ENCODE data around the gene NRDE2.

The NRDE2 gene

DNA sequence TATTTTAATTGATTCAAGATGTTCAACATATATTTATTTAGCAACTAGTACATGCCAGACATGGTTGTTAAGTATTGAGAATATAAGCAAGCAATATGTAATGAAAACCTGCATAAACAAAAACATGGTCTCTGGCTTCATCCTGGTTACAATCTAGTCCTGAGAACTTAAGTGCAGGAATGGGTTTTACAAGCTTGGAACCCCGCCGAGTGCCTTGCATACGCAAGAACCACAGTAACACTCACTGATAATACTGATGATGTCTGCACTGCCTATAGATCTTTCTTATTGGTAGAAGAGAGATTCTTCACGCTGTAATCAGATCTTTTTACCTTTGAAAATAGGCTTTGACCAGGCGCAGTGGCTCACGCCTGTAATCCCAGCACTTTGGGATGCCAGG, 42.1 kb upstream of the NRDE2 start:
- Histone ChIP-seq H3K27me3 (replicated peaks; ENCODE audit: insufficient read depth, low read length) (no peaks in the 10 kb centered on the region), H3K36me3 (replicated peaks; ENCODE audit: insufficient read depth, low read length) (no peaks in the 10 kb centered on the region), H3K4me3 (ENCODE audit: low read length) (no peak overlapping the region), H2AFZ (ENCODE audit: low read length) (no peak overlapping the region), H3K4me1 (ENCODE audit: low read length) (no peaks in the 10 kb centered on the region), H3K9ac (ENCODE audit: low read length) (no peak overlapping the region), H3K27ac (ENCODE audit: low read length) (no peak overlapping the region), H3K79me2 (ENCODE audit: low read length) (no peaks in the 10 kb centered on the region), H3K9me2 (replicated peaks; ENCODE audit: insufficient read depth, low read length) (no peaks in the 10 kb centered on the region), H3K9me3 (replicated peaks; ENCODE audit: insufficient read depth, low read length) (no peaks in the 10 kb centered on the region), H3K4me2 (ENCODE audit: low read depth, low read length) (no peak overlapping the region), H3F3A (ENCODE audit: insufficient read depth, low read length) (no peaks in the 10 kb centered on the region), H4K20me1 (ENCODE audit: insufficient read depth, low read length) (no peaks in the 10 kb centered on the region)
- TF ChIP-seq EZH2phosphoT487 (IDR thresholded peaks at IDR 0.05; ENCODE audit: low read length) (no peak), EZH2 (optimal IDR thresholded peaks at IDR 0.05; ENCODE audit: low read depth, low read length) (no peak)
- TF ChIP-seq, protein P1, sequence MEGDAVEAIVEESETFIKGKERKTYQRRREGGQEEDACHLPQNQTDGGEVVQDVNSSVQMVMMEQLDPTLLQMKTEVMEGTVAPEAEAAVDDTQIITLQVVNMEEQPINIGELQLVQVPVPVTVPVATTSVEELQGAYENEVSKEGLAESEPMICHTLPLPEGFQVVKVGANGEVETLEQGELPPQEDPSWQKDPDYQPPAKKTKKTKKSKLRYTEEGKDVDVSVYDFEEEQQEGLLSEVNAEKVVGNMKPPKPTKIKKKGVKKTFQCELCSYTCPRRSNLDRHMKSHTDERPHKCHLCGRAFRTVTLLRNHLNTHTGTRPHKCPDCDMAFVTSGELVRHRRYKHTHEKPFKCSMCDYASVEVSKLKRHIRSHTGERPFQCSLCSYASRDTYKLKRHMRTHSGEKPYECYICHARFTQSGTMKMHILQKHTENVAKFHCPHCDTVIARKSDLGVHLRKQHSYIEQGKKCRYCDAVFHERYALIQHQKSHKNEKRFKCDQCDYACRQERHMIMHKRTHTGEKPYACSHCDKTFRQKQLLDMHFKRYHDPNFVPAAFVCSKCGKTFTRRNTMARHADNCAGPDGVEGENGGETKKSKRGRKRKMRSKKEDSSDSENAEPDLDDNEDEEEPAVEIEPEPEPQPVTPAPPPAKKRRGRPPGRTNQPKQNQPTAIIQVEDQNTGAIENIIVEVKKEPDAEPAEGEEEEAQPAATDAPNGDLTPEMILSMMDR (IDR thresholded peaks at IDR 0.05; ENCODE audit: low read length), result no peak
- no peak for DNase-seq

- Histone ChIP-seq H3K36me3 (replicated peaks; ENCODE audit: insufficient read depth, low read length) (no peaks in the 10 kb centered on the region), H3K9me3 (replicated peaks; ENCODE audit: insufficient read depth, low read length) (no peaks in the 10 kb centered on the region), H3F3A (ENCODE audit: insufficient read depth, low read length) (no peaks in the 10 kb centered on the region), H3K27me3 (replicated peaks; ENCODE audit: insufficient read depth, low read length) (no peaks in the 10 kb centered on the region), H3K4me3 (ENCODE audit: low read length) (no peak overlapping the region), H3K9me2 (replicated peaks; ENCODE audit: insufficient read depth, low read length) (no peaks in the 10 kb centered on the region), H2AFZ (ENCODE audit: low read length) (no peak overlapping the region), H3K79me2 (ENCODE audit: low read length) (no peaks in the 10 kb centered on the region), H3K4me2 (ENCODE audit: low read depth, low read length) (no peak overlapping the region), H3K9ac (ENCODE audit: low read length) (no peak overlapping the region), H4K20me1 (ENCODE audit: insufficient read depth, low read length) (no peaks in the 10 kb centered on the region), H3K27ac (ENCODE audit: low read length) (no peak overlapping the region), H3K4me1 (ENCODE audit: low read length) (no peaks in the 10 kb centered on the region)
- DNase-seq, result no peak
- no peak for TF ChIP-seq EZH2 (optimal IDR thresholded peaks at IDR 0.05; ENCODE audit: low read depth, low read length)
- no peak for TF ChIP-seq EZH2phosphoT487 (IDR thresholded peaks at IDR 0.05; ENCODE audit: low read length)
- TF ChIP-seq, protein P1 (IDR thresholded peaks at IDR 0.05; ENCODE audit: low read length), result no peak
Measured at GRCh38 chr14:90368946-90369721, 37.4 kb upstream of the NRDE2 start.

DNA sequence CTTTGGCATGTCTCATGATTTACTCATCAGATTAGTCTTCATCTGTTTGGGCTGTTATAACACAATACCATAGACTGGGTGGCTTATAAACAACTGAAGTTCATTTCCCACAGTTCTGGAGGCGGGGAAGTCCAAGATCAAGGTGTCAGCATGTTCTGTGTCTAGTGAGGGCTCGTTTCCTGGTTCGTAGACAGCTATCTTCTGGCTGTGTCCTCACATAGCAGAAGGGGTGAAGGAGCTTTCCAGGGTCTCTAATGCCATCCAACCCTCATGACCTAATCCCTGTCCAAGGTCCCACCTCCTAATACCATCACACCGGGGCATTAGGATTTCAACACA, 30.8 kb upstream of the NRDE2 start:
- H3K4me3 ChIP-seq (ENCODE audit: low read length), result no peak overlapping the region
- H3K4me2 ChIP-seq (ENCODE audit: low read depth, low read length), result no peak overlapping the region
- TF ChIP-seq EZH2phosphoT487 (IDR thresholded peaks at IDR 0.05; ENCODE audit: low read length) (no peak), EZH2 (optimal IDR thresholded peaks at IDR 0.05; ENCODE audit: low read depth, low read length) (no peak)
- TF ChIP-seq, protein P1 (IDR thresholded peaks at IDR 0.05; ENCODE audit: low read length), result no peak
- no peaks in the 10 kb centered on the region for H3K9me3 ChIP-seq (replicated peaks; ENCODE audit: insufficient read depth, low read length)
- H4K20me1 ChIP-seq (ENCODE audit: insufficient read depth, low read length), result no peaks in the 10 kb centered on the region
- no peaks in the 10 kb centered on the region for H3K27me3 ChIP-seq (replicated peaks; ENCODE audit: insufficient read depth, low read length)
- no peaks in the 10 kb centered on the region for H3K79me2 ChIP-seq (ENCODE audit: low read length)
- no peaks in the 10 kb centered on the region for H3K4me1 ChIP-seq (ENCODE audit: low read length)
- no peaks in the 10 kb centered on the region for H3K36me3 ChIP-seq (replicated peaks; ENCODE audit: insufficient read depth, low read length)
- no peak for DNase-seq
- H3K9ac ChIP-seq (ENCODE audit: low read length), result no peak overlapping the region
- no peaks in the 10 kb centered on the region for H3K9me2 ChIP-seq (replicated peaks; ENCODE audit: insufficient read depth, low read length)
- H2AFZ ChIP-seq (ENCODE audit: low read length), result no peak overlapping the region
- H3F3A ChIP-seq (ENCODE audit: insufficient read depth, low read length), result no peaks in the 10 kb centered on the region
- H3K27ac ChIP-seq (ENCODE audit: low read length), result no peak overlapping the region

All from MM.1S (cell line).